ENCODE results near the gene NRXN3.

NRXN3 gene

DNA sequence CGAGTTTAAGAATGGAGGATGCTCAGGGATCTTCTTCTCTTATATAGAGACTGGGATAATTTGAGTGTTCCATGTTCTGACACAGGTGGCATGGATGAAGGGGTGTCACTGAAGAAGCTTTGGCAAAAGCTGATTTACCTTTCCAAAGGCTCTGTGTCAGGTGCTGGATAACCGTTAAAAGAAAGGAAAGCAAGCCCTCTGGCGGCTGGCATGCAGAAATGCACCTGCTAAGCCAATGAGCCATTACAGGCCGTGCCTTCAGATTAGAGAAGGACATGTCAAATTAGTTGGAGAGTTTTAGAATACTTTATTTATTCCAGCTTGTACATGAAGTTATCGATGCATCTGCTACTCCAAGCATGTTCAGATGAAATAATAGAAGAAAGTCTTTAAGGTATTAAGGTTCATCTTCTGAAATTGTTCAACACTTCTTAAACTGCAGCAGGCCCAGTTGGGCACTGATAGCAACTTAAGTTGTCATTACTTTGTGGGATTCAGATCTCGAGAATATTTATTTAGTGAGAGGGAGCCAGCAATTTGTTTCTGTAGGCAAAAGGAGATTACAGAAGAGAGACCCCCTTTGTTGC lies 678.2 kb downstream of the NRXN3 start:
- no peak for DNase-seq

DNA sequence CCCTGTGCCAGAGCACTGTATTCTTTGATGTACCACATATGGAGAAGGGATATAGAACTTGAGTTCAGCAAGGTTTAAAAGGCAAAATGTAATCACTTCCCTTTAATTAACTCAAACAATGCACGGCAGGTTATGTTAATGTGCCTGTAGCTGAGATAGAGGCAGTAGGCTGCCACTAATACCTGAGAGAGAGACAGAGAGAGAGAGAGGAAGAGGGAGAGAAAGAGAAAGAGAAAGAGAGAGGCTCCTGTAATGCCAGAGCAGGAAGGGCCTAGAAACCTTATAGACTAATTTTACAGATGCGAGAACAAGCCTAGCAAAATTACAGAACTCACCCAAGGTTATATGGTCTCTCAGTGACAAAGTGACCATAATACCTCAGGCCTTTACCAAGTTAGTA lies 679.8 kb downstream of the NRXN3 start:
- DNase-seq = no peak

DNA sequence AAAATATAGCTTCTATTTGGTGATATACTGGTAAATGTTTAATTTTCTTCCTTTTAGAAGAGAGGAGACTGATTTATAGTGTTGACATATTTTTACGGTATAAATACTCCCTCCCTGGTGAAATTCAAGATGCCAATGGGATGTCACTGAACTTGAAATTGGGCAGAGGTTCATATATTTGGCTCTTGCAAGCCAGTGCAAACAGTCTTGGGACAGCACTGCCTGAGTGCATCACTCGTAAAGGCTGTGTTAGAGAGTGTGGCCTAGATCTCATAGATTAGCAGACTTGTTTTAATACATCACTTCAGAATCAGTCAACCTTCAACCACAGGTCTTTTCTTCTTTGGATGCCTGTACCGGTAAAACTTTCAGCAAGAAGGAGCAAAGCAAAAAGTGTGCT lies 681.0 kb downstream of the NRXN3 start:
- DNase-seq = no peak

DNA sequence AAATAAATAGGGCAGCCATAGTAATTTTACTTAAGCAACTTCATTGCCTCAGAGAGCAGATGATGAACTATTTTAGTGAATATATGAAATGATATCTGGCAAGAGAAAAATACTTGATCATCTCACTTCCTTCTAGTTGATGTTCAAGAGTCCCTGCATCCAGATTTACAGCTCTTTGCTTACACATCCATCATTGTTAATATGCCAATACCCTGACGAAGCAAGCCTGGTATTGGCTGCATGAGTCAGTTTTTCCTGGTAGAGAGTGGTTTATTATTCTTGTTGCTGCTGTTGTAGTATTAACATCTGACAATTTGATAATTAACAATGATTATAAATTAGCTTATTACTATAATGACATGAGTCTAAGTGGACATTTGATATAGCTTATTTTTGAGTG lies 681.9 kb downstream of the NRXN3 start:
- DNase-seq = no peak

DNA sequence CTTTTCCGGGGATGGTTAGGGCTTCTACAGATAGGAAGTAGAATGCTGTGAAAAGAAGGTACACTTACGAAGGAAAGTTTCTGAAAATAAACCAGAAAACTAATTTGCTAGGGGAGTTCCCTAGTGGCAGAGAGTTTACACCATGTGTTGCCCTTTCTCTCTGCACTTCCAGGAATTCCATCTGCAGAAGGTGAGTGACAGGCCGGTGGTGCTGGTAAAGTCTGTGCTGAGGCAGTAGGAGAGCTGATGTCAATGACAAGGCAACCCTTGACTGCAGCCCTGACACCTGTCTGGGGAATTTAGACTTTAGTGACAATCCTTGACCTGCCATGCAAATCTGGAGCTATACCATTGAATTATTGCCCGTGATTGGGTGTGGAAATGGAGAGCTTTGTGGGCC lies 687.8 kb downstream of the NRXN3 start:
- DNase-seq = no peak

DNA sequence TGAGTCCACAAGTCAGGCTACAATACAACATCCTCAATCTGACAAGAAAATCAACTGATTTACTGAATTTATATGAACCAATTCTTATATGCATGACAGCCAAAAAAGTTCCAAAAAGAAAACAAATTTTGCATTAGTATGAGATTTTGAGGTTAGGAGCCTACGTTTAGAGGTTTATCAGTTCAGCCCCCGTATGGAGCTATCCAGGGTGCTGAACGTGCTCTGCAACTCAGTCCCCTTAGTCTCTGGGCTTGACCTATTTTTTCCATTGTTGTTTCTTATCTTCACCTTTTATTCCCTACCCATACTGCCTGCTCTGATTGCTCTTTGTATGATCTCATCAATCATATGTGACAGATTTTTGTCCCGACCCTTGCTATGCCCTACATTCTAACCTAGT lies 693.0 kb downstream of the NRXN3 start:
- no peak for DNase-seq

DNA sequence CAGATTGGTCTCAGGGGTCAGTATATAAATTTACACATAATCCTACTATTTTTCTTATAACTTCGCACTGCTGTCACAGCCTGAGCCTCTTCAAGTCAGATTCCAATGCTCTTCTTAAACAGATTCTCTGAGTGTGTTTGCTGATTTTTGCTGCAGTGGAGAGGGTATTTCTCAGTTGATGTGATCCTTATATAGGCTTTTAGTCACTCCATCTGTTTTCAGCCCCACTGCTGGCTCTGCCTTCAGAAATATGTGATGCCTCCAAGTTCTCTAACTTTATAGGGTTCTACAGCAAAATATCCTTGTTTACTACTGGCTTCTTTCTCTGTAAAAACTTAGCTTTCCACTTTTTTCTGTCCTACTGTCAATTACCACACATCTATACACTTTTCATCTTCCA lies 702.7 kb downstream of the NRXN3 start:
- DNase-seq = no peak

DNA sequence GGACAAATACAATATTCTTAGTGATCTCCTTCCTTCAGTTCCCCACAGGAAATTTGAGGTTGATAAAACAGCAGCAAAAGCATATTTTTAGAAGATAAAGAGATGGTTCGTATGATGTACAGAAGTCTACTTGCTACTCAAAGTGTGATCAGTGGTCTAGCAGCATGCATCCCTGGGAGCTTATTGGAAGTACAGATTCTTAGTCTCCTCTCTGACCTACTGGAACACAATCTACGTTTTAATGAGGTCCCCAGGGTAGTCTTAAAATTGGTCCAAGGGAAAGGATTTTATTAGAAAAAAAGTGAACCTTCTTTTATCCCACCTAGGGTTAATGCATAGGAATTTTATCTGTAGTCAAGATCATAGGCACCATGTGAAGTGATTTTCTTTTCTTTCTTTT lies 703.4 kb downstream of the NRXN3 start:
- DNase-seq = no peak

DNA sequence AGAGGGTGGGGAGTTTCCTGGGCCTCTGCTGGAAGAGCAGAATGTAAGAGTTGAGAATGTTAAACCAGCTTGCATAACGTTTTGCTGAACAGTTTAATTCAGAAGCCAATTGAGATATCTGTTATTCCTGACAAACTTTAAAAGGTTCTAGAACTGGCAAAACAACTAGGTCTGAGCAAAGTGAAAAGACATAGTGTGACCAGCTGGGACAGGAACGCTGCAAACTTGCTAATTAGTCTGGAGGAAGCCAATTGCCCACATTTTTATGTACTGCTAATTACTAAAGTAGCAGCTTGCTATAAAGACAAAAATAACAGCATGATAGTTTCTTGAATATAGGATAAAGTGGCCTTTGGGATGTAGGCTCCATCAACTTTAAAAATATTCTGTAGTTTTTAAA lies 704.9 kb downstream of the NRXN3 start:
- no peak for DNase-seq

DNA sequence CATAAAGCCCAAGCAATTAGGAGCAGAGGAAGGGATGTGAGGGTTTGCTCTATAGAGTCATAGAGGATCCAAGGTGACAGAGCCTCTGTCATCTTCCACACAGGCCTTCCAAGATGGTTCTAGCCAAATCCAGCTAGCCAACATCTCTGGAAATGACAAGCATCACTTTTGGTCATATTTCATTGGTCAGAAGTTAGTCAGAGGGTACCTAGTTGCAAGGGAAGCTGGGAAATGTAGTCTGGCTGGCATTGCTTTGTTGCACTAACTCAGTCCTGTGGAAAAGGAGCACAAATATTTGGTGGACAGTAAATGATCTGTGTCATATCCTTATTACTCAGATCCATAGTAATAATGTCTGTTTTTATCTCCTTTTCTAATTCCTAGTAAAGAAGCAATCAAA lies 715.7 kb downstream of the NRXN3 start:
- DNase-seq = no peak

DNA sequence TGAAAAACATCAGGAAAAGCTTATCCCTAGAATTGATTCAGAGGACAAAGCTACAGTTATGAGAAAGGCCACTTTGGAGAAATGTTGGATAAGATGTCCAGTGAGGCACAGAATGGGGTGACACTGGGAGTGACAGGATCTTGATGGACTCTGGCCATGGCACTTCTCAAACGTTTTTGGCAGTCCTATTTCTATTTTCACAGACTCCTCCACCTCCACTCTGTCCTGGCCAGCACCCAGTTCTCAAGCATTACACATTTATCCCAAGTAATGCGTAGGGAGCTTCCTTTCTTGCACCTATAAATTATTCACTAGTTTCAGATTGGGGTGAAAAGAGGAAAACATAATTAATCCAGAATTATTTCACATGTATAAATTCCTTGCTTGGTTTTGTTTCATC lies 727.3 kb downstream of the NRXN3 start:
- DNase-seq = no peak

DNA sequence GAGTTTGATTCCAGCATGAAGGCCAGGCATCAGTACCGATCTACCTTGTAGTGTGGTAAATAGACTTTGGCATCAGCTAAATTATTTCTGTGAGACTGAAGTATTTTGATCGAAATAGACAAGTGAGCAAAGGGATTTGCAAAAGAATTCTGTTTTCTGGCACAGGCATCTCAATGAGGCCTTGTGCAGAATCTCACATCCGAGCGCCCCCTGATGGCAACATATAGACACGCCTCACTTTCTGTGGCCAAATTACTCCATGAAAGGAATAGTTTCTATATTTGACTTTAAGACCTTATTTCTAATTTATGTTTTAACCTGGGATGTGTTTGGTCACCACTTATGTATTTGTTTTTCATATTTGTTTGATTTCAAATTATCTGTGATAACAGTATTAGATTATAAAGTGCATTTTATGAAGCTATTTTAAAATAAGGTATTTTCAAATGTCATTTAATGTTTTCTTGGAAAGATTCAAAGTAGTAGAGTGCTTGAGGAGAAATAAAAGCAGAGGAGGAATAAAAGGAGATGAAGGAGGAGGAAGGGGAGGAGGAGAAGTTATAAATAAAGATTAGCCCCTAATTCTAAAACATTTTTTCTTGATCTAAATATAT lies 731.9 kb downstream of the NRXN3 start:
- no peak for DNase-seq

DNA sequence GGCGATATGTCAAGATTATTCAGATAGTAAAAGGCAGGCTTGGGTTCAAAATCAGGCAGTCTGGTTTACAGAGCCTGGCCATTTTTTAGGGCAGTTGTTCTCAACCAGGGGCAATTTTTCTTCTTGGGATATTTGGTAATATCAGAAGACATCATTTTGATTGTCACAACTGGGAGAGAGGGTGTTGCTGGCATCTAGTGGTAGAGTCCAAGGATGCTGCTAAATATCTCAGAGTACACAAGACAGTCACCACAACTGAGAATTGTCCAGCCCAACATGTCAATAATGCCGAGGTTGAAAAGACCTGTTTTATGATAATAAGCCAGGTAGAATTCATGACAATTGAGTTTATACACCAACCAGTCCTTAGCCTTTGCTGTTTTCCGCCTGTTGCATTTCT lies 733.9 kb downstream of the NRXN3 start:
- no peak for DNase-seq

DNA sequence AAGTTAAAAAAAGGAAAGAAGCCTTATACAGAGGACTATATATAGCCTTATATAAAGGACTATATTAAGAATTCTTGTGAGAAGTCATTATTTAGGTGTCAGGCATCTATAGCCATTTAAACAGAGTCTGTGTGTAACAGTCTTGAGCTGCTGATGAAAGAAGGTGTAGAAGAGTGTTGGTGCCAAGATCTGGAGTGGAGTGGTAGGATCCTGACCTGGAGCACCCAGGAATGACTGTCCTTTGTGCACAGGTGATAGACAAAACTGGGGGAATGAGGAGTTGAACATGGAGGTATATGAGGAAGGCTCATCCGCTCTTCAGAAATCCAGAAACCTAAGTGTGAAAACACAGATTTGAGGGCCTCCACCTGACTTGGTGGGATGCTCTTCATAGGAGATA lies 747.3 kb downstream of the NRXN3 start:
- DNase-seq = no peak

DNA sequence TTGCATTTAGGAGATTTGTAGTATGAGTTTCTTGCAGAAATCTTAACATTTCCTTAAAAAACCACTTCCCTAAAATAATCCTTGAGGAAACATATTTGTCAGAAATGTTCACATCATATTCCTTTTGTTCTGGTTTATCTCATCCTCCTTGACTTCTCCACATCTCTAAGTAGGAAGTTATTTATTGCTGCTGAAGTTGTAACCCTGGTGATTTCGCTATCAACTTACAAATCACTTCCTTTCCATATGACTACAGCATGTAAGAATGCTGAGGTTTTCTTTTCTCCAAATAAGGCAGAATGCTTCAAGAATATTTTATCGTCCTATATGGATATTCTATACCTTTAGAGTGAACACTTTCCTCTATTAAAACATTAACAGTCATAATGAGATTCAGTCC lies 751.7 kb downstream of the NRXN3 start:
- DNase-seq = no peak

DNA sequence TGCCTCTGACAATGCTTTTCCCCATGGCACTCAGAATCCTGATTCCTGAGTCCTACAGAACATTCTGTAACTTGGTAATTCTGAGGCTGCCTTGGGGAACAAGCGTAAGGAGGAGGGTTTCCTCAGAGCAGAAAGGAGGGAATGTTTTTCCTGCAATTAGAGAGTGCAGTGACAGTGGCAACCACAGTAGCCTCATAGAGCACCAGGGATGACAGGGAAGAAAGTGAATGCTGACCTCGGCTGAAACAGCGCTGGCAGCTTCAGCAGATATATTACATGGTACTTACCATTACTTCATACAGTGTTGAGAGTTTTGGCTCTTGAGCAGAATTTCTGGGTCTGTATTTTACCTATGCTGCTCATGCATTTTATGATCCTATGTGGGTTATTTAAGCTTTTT lies 757.1 kb downstream of the NRXN3 start:
- DNase-seq = no peak

DNA sequence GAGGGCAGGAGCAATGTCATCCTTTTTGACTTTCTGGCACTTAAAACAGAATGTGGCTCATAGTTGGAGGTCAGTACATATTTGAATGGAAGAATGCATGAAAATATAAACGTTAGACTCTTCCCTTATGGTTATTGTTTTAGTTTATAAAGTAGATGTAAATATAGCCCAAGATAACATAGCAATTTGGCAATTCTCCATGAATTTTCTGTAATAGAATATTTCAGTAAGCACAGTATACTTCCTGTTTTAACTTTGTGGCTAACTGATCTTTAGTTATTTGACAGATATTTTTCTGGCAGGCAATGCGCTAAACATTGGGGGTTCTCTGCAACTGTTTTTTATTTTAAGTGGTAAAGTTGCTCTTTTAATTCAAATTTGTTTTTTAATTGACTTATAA lies 763.0 kb downstream of the NRXN3 start:
- DNase-seq = no peak

DNA sequence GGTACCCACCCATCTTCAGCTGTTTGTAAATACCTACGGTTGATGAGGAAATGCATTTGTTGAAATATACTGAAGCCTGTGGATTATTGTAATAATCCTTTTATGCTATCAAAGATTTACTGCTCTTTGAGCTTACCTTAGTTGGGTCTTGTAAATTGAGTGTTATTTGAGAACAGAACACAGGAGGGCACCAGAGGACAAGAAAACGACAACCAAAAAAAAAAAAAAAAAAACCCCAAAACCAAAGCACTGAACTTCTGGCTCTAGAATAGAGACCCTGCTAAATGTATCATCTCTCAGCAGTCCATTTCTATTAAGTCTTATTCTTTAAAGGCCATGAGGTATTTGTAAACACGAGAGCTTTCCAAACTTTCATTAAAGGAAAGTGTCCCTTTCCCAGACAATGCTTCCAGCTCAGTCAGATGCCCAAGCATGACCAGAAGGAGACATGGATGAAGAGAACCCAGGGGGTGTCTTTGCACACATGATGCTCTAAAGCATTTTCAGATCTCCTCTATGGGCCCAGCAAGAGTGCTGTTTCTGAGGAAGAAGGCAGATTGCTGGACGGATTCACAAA lies 763.9 kb downstream of the NRXN3 start:
- DNase-seq = no peak

DNA sequence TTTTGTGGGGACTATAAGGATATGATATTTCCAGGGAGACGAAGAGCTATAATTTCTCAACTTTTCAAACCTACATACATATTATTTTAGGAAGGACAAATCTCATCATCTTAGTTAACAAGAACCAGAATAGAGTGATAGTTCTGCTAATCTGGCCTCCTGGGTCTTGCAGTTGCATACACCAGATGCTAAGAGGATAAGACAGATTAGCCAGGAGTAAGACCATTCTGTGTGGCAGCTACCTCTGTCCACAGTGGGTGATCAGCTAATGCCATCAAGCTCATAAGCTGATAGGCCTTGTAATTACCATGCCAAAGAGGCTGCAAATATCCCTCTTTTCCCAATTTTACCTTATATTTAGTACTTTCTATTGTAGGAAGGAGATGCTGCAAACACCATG lies 776.8 kb downstream of the NRXN3 start:
- DNase-seq = no peak

DNA sequence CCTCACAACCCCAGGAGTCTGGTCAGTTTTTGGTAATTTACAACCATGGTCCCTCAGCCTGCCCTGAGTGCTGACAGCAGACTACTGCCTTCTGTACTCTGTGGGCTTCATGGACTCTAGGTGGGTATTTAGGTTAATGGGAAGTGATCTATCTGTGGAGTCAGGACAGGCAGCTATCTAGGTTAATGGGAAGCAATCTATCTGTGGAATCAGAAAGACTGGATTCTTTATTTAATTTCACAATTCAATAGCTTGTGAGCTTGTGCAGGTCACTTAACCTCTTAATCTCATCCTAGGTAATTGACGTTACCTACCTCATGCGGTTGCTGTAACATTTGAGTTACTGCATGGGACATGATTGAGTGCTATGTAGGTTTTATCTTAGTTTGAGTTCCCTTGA lies 777.5 kb downstream of the NRXN3 start:
- DNase-seq = no peak

DNA sequence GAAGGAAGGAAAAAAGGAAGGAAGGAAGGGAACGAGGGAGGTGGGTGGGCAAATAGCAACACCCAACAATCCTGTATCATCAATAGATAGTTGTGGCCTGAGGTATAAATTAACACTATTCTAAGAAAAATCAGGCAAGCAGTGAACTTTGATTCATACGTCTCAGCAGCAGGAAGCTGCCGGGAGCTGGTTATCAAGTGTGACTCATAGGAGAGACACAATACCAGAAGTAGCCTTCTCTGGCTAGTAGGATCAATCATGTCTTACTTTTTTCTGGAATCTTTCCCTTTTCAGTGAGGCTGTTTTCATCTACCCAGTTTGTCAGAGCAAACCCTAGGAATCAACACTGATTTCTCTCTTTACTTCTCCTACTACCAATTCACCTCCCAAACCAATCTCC lies 780.5 kb downstream of the NRXN3 start:
- DNase-seq = no peak

DNA sequence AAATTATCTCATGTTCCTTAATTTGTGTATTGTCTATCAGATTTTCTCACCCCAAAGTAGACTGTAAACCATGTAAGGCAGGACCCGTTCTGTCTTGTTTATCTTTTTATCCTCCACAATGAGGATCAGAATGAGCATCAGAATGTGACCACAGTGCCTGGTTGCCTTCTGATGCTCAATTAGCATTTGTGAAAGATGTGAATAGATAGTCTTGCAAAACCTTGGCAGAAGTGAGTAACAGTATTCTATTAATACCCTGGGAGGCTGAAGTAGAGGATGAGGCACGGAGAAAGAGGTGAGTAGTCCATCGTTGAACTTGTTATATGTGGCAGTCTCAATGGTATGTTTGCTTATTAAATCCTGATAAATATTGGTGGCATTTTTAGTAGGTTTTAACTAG lies 781.4 kb downstream of the NRXN3 start:
- DNase-seq = no peak

DNA sequence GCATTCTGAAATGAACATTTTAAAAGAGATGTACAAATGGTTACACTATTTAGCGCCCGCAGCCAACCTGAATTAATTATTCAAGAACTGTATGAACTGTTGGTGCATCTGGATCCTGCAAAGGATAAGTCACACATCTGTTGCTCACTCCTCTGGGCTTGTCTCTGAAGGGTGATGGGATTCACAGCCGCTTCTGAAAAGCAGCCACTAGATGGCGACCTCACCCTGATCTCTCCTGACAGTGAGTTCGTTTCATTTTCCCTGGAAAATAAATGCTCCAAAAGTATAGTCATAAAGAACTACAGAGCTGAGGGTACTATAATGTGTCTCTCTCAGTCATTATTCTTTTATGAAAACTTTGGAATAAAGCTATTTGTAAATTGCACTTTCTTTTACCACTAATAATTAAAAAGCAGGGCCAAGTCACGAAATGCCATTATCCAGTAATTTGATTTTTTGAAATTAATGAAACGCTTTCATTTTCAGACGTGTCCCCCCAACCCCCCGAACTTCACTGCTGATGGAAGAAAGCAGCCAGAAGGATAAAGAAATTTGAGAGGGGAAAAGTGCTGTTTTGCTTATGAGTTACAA lies 789.6 kb downstream of the NRXN3 start:
- peak; percentile 7 for DNase-seq

DNA sequence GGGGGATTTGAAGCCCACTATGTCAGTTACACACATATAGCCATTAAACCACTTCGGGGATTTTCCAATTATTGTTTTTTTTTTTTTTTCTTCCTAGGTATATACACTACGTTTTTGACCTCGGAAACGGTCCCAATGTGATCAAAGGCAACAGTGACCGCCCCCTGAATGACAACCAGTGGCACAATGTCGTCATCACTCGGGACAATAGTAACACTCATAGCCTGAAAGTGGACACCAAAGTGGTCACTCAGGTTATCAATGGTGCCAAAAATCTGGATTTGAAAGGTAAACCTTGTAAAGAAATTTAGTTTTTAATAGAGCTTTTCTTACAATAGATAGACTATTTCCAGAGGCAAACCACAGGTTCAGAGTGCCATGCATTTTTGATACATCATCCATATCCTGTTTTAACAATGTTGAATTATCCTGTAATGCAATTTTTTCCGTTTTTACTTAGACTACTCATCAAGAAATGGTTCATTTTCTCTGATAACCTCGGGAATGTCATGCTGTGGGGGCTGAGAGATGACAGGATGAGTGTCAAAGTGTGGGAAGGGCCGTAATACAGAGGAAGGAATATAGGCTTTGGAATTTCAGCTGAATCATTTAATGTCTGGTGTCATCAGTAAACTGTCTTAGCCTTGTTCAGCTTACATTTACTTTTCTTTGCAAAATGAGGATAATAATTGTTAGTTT lies 797.1 kb downstream of the NRXN3 start:
- no peak for DNase-seq
